ENCODE measurements around the gene DAB1. TPM values are rescaled to one million over a fixed set of nuclear protein-coding genes. Genes with fewer than 3 reads are reported as not detected.

The DAB1 gene
- total RNA-seq, 2 experiments from 2014 or later = 0.52 to 0.61 TPM

DNA sequence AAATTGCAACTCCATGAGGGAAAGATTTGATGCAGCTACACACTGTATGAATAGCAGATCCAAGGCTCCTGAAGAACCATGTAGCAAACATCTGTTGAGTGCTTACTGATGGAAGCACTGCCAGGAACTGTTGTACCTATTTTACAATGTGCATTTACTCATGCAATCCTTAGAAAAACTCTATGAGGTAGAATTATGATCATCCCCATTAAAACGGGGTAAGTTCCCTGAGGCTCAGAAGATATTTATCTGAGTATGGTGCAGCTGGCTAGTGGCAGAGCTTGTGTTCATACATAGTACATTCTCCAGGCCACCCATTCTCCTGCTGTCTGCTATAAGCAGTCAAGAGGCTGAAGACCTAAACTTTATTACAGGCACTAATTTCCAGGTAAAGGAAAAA lies 403.6 kb downstream of the DAB1 start:
- H3K36me3 ChIP-seq (ENCODE audit: insufficient read depth, low read length) = no peaks in the 10 kb centered on the region
- no peak overlapping the region for H3K4me3 ChIP-seq (ENCODE audit: low read length)
- no peak overlapping the region for H3K4me3 Mint-ChIP-seq
- no peak overlapping the region for H3K27ac Mint-ChIP-seq
- no peaks in the 10 kb centered on the region for H3K4me1 ChIP-seq (ENCODE audit: insufficient read depth, low read length)
- peaks cover 0 to under 1% of the 10 kb centered on the region in 2 experiments for H3K9me3 ChIP-seq (ENCODE audit: control insufficient read depth in 1 of 2, insufficient read depth in 1 of 2, low read length in 2 of 2)
- ChIA-PET CTCF (no interaction called here), POLR2A (no interaction called here)
- DNase-seq (no peak), ATAC-seq (ENCODE audit: poor library complexity) (no peak)
- H3K36me3 Mint-ChIP-seq (ENCODE audit: low read depth) = no peaks in the 10 kb centered on the region
- no peaks in the 10 kb centered on the region for H3K4me1 Mint-ChIP-seq (ENCODE audit: low read depth)
- H3K9me3 Mint-ChIP-seq = no peaks in the 10 kb centered on the region
- H3K27ac ChIP-seq (ENCODE audit: low read depth in 1 of 2, low read length in 2 of 2) = no peak overlapping the region
- H3K27me3 Mint-ChIP-seq = peaks cover 7% of the 10 kb centered on the region
- TF ChIP-seq, protein P1, sequence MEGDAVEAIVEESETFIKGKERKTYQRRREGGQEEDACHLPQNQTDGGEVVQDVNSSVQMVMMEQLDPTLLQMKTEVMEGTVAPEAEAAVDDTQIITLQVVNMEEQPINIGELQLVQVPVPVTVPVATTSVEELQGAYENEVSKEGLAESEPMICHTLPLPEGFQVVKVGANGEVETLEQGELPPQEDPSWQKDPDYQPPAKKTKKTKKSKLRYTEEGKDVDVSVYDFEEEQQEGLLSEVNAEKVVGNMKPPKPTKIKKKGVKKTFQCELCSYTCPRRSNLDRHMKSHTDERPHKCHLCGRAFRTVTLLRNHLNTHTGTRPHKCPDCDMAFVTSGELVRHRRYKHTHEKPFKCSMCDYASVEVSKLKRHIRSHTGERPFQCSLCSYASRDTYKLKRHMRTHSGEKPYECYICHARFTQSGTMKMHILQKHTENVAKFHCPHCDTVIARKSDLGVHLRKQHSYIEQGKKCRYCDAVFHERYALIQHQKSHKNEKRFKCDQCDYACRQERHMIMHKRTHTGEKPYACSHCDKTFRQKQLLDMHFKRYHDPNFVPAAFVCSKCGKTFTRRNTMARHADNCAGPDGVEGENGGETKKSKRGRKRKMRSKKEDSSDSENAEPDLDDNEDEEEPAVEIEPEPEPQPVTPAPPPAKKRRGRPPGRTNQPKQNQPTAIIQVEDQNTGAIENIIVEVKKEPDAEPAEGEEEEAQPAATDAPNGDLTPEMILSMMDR (IDR thresholded peaks at IDR 0.05) = no peak
- intact Hi-C loops (cut with DNase I, micrococcal nuclease) = no loop called here
- H3K27me3 ChIP-seq (ENCODE audit: control insufficient read depth in 1 of 2, insufficient read depth in 2 of 2, low read length in 2 of 2) = no peaks in the 10 kb centered on the region

DNA sequence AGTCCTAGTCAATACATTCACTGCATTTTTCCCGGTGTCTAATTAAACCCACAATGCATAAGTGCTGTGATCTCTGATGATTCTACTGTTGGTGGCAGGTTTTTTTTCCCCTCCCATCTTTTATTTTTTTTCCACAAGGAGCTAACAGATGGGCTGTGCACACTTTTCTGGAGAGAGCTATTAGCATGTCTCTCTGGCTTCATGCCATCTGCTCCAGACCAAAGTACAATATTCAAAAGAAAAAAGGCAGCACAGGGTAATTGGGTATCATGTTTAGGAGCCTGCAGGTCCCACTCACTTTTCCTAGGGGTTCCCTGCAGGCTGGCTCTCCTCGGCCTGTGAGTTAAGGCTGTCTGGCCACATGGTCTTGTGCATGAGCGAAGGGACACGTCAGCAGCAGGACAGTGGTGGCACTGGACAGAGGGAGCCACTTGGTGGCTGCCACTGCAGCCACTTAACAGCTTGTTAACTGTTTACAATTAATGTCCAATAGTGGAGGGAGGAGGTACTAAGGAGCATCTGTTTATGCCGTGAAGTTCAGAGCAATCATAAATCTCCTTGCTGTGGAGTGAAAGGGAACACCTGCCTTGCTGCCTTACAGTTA lies 404.5 kb downstream of the DAB1 start:
- CTCF ChIA-PET = no interaction called here
- Mint-ChIP-seq H3K9me3 (no peaks in the 10 kb centered on the region), H3K4me1 (ENCODE audit: low read depth) (no peaks in the 10 kb centered on the region), H3K27me3 (peaks cover 7% of the 10 kb centered on the region), H3K36me3 (ENCODE audit: low read depth) (no peaks in the 10 kb centered on the region), H3K27ac (no peak overlapping the region), H3K4me3 (no peak overlapping the region)
- intact Hi-C loops (cut with DNase I, micrococcal nuclease) = no loop called here
- H3K27me3 ChIP-seq (ENCODE audit: control insufficient read depth in 1 of 2, insufficient read depth in 2 of 2, low read length in 2 of 2) = no peaks in the 10 kb centered on the region
- H3K36me3 ChIP-seq (ENCODE audit: insufficient read depth, low read length) = no peaks in the 10 kb centered on the region
- H3K4me1 ChIP-seq (ENCODE audit: insufficient read depth, low read length) = no peaks in the 10 kb centered on the region
- DNase-seq = no peak
- POLR2A ChIA-PET = no interaction called here
- TF ChIP-seq, protein P1 (IDR thresholded peaks at IDR 0.05) = no peak
- peaks cover 0 to 4% of the 10 kb centered on the region in 2 experiments for H3K9me3 ChIP-seq (ENCODE audit: control insufficient read depth in 1 of 2, insufficient read depth in 1 of 2, low read length in 2 of 2)
- no peak overlapping the region for H3K4me3 ChIP-seq (ENCODE audit: low read length)
- ATAC-seq (ENCODE audit: poor library complexity) = no peak
- H3K27ac ChIP-seq (ENCODE audit: low read depth in 1 of 2, low read length in 2 of 2) = no peak overlapping the region

- no peaks in the 10 kb centered on the region for H3K36me3 ChIP-seq (ENCODE audit: insufficient read depth, low read length)
- POLR2A ChIA-PET = no interaction called here
- H3K4me1 ChIP-seq (ENCODE audit: insufficient read depth, low read length) = no peaks in the 10 kb centered on the region
- Mint-ChIP-seq H3K27me3 (peaks cover 3% of the 10 kb centered on the region), H3K36me3 (ENCODE audit: low read depth) (no peaks in the 10 kb centered on the region), H3K4me3 (no peak overlapping the region), H3K4me1 (ENCODE audit: low read depth) (no peaks in the 10 kb centered on the region), H3K9me3 (no peaks in the 10 kb centered on the region), H3K27ac (no peak overlapping the region)
- TF ChIP-seq, protein P1 (IDR thresholded peaks at IDR 0.05) = no peak
- H3K4me3 ChIP-seq (ENCODE audit: low read length) = no peak overlapping the region
- intact Hi-C loops (cut with DNase I, micrococcal nuclease) = no loop called here
- no peak for DNase-seq
- ATAC-seq (ENCODE audit: poor library complexity) = no peak
- H3K27ac ChIP-seq (ENCODE audit: low read depth in 1 of 2, low read length in 2 of 2) = no peak overlapping the region
- no peaks in the 10 kb centered on the region for H3K27me3 ChIP-seq (ENCODE audit: control insufficient read depth in 1 of 2, insufficient read depth in 2 of 2, low read length in 2 of 2)
- CTCF ChIA-PET = no interaction called here
- peaks cover 0 to 4% of the 10 kb centered on the region in 2 experiments for H3K9me3 ChIP-seq (ENCODE audit: control insufficient read depth in 1 of 2, insufficient read depth in 1 of 2, low read length in 2 of 2)
These were observed 405.7 kb downstream of the DAB1 start for GRCh38 chr1:57018119-57018518.

Measured in CD4-positive, alpha-beta T cell (primary cell).